ENCODE data around the gene KDM4F. TPM values are rescaled to one million over a fixed set of nuclear protein-coding genes. Genes with fewer than 3 reads are reported as not detected.
A peak's percentile ranks its signal among the peaks of the same experiment; 100 is the strongest.

Gene KDM4F
- total RNA-seq, 1 experiment from 2014 or later, result not detected

- no peak for TF ChIP-seq CTCF (IDR thresholded peaks at IDR 0.05; ENCODE audit: unreplicated experiment)
- H3K27me3 Mint-ChIP-seq (ENCODE audit: insufficient read depth, unreplicated experiment), result no peaks in the 10 kb centered on the region
- BruUV-seq (replicated peaks), result no TSS peak
- H3K9me3 Mint-ChIP-seq (ENCODE audit: unreplicated experiment), result no peaks in the 10 kb centered on the region
- ChIA-PET POLR2A (interaction anchor here (0.6 to 10.3 kb wide), 6 partner anchors 11 to 153 kb away, joined by 3 to 108 read pairs (median 14); partner anchors contain the start of genes CWC15, KDM4D and SRSF8), CTCF (interaction anchor here (1.9 kb wide), 1 partner anchor 26 kb away, joined by 12 read pairs; no protein-coding TSS in a partner anchor)
- DNase-seq (ENCODE audit: unreplicated experiment), result no peak
- intact Hi-C loops (cut with micrococcal nuclease), result no loop called here
- H3K4me1 Mint-ChIP-seq (ENCODE audit: insufficient read depth, unreplicated experiment), result peaks cover 21% of the 10 kb centered on the region
- H3K36me3 Mint-ChIP-seq (ENCODE audit: insufficient read depth, unreplicated experiment), result peaks cover 7% of the 10 kb centered on the region
- no peak overlapping the region for H3K4me3 Mint-ChIP-seq (ENCODE audit: unreplicated experiment)
- no peak overlapping the region for H3K27ac Mint-ChIP-seq (ENCODE audit: low read depth, unreplicated experiment)
Observed at GRCh38 chr11:95097209-95097608, 48.0 kb downstream of the KDM4F start.

GRCh38 chr11:95098826-95099225 lies 49.6 kb downstream of the KDM4F start:
- intact Hi-C loops (cut with micrococcal nuclease), result no loop called here
- ChIA-PET CTCF (interaction anchor here (1.2 to 1.9 kb wide), 6 partner anchors 8 to 48 kb away, joined by 3 to 12 read pairs (median 6); no protein-coding TSS in a partner anchor), POLR2A (interaction anchor here (0.6 to 4.9 kb wide), 4 partner anchors 8 to 661 kb away, joined by 3 to 24 read pairs (median 14); partner anchors contain the start of gene SRSF8)
- Mint-ChIP-seq H3K27ac (ENCODE audit: low read depth, unreplicated experiment) (no peak overlapping the region), H3K9me3 (ENCODE audit: unreplicated experiment) (no peaks in the 10 kb centered on the region), H3K27me3 (ENCODE audit: insufficient read depth, unreplicated experiment) (no peaks in the 10 kb centered on the region), H3K4me1 (ENCODE audit: insufficient read depth, unreplicated experiment) (peaks cover 10% of the 10 kb centered on the region), H3K36me3 (ENCODE audit: insufficient read depth, unreplicated experiment) (peaks cover 7% of the 10 kb centered on the region), H3K4me3 (ENCODE audit: unreplicated experiment) (no peak overlapping the region)
- no peak for DNase-seq (ENCODE audit: unreplicated experiment)
- no peak for TF ChIP-seq CTCF (IDR thresholded peaks at IDR 0.05; ENCODE audit: unreplicated experiment)
- BruUV-seq (replicated peaks), result no TSS peak

GRCh38 chr11:95100191-95100648 lies 51.0 kb downstream of the KDM4F start:
- peaks cover 7% of the 10 kb centered on the region for H3K36me3 Mint-ChIP-seq (ENCODE audit: insufficient read depth, unreplicated experiment)
- intact Hi-C loops (cut with micrococcal nuclease), result no loop called here
- DNase-seq (ENCODE audit: unreplicated experiment), result no peak
- H3K4me3 Mint-ChIP-seq (ENCODE audit: unreplicated experiment), result no peak overlapping the region
- CTCF ChIA-PET, result interaction anchor here (1.7 kb wide), 1 partner anchor 32 kb away, joined by 5 read pairs; no protein-coding TSS in a partner anchor
- H3K27ac Mint-ChIP-seq (ENCODE audit: low read depth, unreplicated experiment), result peak overlapping the region; percentile 23
- peaks cover 10% of the 10 kb centered on the region for H3K4me1 Mint-ChIP-seq (ENCODE audit: insufficient read depth, unreplicated experiment)
- no TSS peak for BruUV-seq (replicated peaks)
- TF ChIP-seq CTCF (IDR thresholded peaks at IDR 0.05; ENCODE audit: unreplicated experiment), result no peak
- POLR2A ChIA-PET, result interaction anchor here (0.6 to 2.9 kb wide), 2 partner anchors 8 to 728 kb away, joined by 5 to 20 read pairs; no protein-coding TSS in a partner anchor
- no peaks in the 10 kb centered on the region for H3K9me3 Mint-ChIP-seq (ENCODE audit: unreplicated experiment)
- no peaks in the 10 kb centered on the region for H3K27me3 Mint-ChIP-seq (ENCODE audit: insufficient read depth, unreplicated experiment)

Other genes with a start within 250 kb of the KDM4F start
- gene CWC15, start 75.9 kb upstream of the KDM4F start, total RNA-seq (2022), result 59.6 and 61.9 TPM in 2 replicates
- 1.1 and 1.3 TPM in 2 replicates for gene KDM4D, start 75.7 kb upstream of the KDM4F start, total RNA-seq (2022)
- gene KDM4E, start 24.2 kb upstream of the KDM4F start, total RNA-seq (2022), result not detected in 2 replicates
- gene SRSF8, start 17.5 kb downstream of the KDM4F start, total RNA-seq (2022), result 48.5 and 55.6 TPM in 2 replicates
- 10.8 and 11.4 TPM in 2 replicates for gene ENDOD1, start 40.4 kb downstream of the KDM4F start, total RNA-seq (2022)
- 3.0 and 6.3 TPM in 2 replicates for gene SESN3, start 181.8 kb downstream of the KDM4F start, total RNA-seq (2022)

Data from MCF 10A (cell line).